GM19438 (cell line): ENCODE data around the gene RBM39.
"Not testable (repeated sequence)": the region's sequence is repeated elsewhere in the genome, so short reads cannot be mapped to it uniquely, and the experiment has no call there.

Source experiments
- ATAC-seq: cut with Tn5 transposase; IDR thresholded peaks from one replicate; pipeline ENCODE4 v1.9.1; 2021; ENCODE audit warnings: low read depth; ENCODE audit not compliant: unreplicated experiment

Gene RBM39

GRCh38 chr20:35690265-35690664 lies 51.8 kb downstream of the RBM39 start:
- no peak for ATAC-seq

GRCh38 chr20:35686872-35687271 lies 55.2 kb downstream of the RBM39 start:
- not testable (repeated sequence) for ATAC-seq

- ATAC-seq = not testable (repeated sequence)
These were observed 56.7 kb downstream of the RBM39 start for GRCh38 chr20:35685368-35685767.

GRCh38 chr20:35681960-35682359 lies 60.1 kb downstream of the RBM39 start:
- ATAC-seq = no peak

GRCh38 chr20:35680452-35681183 lies 61.4 kb downstream of the RBM39 start:
- ATAC-seq = no peak

- ATAC-seq = no peak
These were observed 67.1 kb downstream of the RBM39 start for GRCh38 chr20:35674921-35675320.

GRCh38 chr20:35673884-35674283 lies 68.2 kb downstream of the RBM39 start:
- no peak for ATAC-seq

GRCh38 chr20:35669681-35670080 lies 72.4 kb downstream of the RBM39 start:
- ATAC-seq = no peak

- ATAC-seq = no peak
These were observed 72.8 kb downstream of the RBM39 start for GRCh38 chr20:35669221-35669620.

- ATAC-seq = no peak
These were observed 76.1 kb downstream of the RBM39 start for GRCh38 chr20:35665949-35666288.

- ATAC-seq = peak; percentile 62
These were observed 77.4 kb downstream of the RBM39 start, which contains the start of the genes CPNE1 and RBM12 for GRCh38 chr20:35664466-35665206. TSS of gene CPNE1 (minus strand) at chr20:35664900. CDS start at chr20:35632923, 31,977 bp downstream. TSS of gene RBM12 (minus strand) at chr20:35664900. CDS start at chr20:35655322, 9,578 bp downstream.

- ATAC-seq = peak; percentile 37
These were observed 78.3 kb downstream of the RBM39 start for GRCh38 chr20:35663516-35664465.

- ATAC-seq = no peak
These were observed 79.5 kb downstream of the RBM39 start for GRCh38 chr20:35662551-35662950.

GRCh38 chr20:35661908-35662307 lies 80.2 kb downstream of the RBM39 start:
- no peak for ATAC-seq

GRCh38 chr20:35661053-35661452 lies 81.0 kb downstream of the RBM39 start:
- no peak for ATAC-seq

GRCh38 chr20:35660122-35660937 lies 81.7 kb downstream of the RBM39 start:
- no peak for ATAC-seq

- no peak for ATAC-seq
These were observed 84.8 kb downstream of the RBM39 start for GRCh38 chr20:35657271-35657670.

- no peak for ATAC-seq
These were observed 87.6 kb downstream of the RBM39 start for GRCh38 chr20:35654415-35654814.

- ATAC-seq = no peak
These were observed 88.2 kb downstream of the RBM39 start for GRCh38 chr20:35653893-35654292.
